Fibroblast of skin of left biceps (primary cell): Measurements from ENCODE around the gene NPY.
"Not testable (repeated sequence)": the region's sequence is repeated elsewhere in the genome, so short reads cannot be mapped to it uniquely, and the experiment has no call there.

ENCODE experiments used
- DNase-seq, 2 experiments: peaks; one replicate each; pipeline ENCODE4 v3.0.0-alpha.2; 2013; ENCODE audit warnings: low read depth in 2 of 2

The NPY gene

DNA sequence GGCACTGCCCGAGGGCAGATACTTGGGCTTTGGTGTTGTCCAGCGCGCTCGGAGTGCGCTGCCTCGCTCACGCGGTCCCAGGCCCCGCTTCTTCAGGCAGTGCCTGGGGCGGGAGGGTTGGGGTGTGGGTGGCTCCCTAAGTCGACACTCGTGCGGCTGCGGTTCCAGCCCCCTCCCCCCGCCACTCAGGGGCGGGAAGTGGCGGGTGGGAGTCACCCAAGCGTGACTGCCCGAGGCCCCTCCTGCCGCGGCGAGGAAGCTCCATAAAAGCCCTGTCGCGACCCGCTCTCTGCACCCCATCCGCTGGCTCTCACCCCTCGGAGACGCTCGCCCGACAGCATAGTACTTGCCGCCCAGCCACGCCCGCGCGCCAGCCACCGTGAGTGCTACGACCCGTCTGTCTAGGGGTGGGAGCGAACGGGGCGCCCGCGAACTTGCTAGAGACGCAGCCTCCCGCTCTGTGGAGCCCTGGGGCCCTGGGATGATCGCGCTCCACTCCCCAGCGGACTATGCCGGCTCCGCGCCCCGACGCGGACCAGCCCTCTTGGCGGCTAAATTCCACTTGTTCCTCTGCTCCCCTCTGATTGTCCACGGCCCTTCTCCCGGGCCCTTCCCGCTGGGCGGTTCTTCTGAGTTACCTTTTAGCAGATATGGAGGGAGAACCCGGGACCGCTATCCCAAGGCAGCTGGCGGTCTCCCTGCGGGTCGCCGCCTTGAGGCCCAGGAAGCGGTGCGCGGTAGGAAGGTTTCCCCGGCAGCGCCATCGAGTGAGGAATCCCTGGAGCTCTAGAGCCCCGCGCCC lies at the start of gene NPY:
TSS of gene NPY (plus strand) at position 294 of the 802 bp plus-strand sequence. CDS start 1,051 bp downstream, outside the sequence.
- no peak for DNase-seq

DNA sequence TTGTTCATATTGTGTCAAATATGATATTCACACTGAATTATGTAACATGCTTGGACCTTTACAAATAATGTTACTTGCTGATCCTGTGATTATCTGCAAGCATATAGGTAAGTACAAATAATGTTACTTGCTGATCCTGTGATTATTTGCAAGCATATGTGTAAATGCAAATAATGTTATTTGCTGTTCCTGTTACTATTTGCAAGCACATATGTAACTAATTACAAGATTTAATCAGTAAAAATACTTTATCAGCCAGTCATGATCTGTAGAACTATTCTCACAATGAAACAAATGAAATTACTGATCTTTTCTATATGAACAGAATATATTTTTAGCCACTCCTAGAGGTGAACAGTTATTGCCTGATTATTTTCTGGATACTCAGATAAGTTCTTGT lies 44.7 kb upstream of the NPY start:
- no peak for DNase-seq

DNA sequence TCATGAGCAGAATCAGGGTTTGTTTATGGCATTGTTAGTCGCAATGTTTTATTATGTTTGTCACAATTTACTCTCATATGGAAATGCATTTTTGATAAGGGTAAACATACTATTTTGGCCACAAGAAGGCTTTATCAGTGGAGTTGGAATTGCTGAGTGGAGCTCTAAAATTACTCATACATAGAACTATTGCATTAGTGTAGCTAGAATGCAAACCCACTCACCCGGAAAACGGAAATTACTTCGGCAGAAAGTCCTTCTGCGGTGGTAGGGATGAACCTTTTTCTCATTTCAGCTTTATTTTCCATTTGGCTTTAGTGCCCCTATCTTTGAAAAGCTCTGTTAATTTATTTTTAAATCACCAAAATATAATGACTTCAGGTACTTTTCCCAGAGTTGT lies 42.8 kb upstream of the NPY start:
- DNase-seq: no peak

GRCh38 chr7:24244554-24244953 lies 39.4 kb upstream of the NPY start:
- no peak for DNase-seq

GRCh38 chr7:24245362-24245761 lies 38.6 kb upstream of the NPY start:
- no peak for DNase-seq

DNA sequence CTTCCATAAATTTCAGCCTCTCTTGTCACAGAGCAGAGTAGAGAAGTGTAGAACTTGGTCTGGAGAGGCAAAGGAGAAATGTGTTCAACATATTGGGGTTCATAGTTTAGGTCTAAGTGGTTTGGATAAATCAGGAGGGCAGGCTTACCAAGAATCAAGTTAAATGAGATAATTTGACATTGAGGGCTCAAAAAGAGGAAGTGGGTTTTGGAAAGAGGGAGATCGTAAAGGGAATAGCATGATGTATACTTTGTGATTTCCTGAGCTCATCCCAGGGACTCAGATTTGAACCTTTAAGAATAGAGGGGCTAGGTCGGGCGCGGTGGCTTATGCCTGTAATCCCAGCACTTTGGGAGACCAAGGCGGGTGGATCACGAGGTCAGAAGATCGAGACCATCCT lies 34.7 kb upstream of the NPY start:
- DNase-seq: no peak

DNA sequence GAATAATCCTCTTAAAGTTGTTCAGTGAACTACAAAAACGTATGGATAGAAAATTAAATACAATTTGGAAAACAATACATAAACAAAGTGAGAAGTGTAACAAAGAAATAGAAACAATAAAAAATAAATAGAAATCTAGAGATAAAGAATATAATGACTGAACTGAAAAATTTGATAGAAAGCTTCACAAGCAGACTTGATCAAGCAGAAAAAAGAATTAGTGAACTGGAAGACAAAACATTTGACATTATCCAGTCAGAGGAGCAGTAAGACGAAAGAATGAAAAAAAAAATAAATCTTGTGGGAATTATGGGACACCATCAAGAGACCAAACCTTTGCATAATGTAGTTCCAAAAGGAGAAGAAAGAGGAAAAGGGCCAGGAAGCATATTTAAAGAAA lies 32.4 kb upstream of the NPY start:
- DNase-seq: no peak

GRCh38 chr7:24255139-24255538 lies 28.9 kb upstream of the NPY start:
- no peak for DNase-seq

DNA sequence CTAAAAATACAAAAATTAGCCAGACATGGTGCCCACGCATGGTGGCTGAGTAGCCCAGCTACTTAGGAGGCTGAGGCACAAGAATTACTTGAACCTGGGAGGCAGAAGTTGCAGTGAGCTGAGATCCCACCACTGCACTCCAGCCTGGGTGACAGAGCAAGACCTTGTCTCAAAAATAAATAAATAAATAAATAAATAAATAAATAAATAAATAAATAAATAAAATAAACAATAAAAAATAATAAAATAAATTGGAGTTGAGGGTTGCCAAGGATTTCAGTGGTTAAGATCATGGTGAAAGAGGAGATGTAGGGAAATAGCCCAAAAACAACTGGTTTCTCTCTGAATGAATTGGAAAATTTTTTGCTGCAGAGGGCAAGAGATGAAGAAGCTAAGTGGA lies 25.7 kb upstream of the NPY start:
- not testable (repeated sequence) for DNase-seq

- DNase-seq: no peak
Measured at GRCh38 chr7:24271938-24272337, 12.1 kb upstream of the NPY start.

DNA sequence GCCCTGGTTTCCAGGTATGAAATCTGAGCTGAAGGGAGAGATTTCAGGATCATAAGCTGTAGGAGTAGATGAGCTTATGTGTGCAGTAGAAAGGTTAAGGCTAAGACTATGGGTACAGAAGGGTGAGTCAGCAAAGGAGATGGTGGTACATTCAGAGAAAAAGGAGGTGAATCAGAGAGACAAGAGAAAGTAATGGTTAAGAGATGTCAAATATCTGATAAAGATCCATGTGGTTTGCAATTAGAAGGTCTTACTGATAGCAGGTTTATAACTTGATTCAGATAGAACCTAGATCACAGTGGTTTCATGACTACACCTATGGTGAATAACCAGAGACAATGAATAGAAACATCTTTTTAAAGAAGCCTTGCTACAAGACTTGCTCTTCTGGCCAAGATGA lies 4.5 kb upstream of the NPY start:
- no peak for DNase-seq

- no peak for DNase-seq
Measured at GRCh38 chr7:24283554-24283896, 465 bp upstream of the NPY start.

DNA sequence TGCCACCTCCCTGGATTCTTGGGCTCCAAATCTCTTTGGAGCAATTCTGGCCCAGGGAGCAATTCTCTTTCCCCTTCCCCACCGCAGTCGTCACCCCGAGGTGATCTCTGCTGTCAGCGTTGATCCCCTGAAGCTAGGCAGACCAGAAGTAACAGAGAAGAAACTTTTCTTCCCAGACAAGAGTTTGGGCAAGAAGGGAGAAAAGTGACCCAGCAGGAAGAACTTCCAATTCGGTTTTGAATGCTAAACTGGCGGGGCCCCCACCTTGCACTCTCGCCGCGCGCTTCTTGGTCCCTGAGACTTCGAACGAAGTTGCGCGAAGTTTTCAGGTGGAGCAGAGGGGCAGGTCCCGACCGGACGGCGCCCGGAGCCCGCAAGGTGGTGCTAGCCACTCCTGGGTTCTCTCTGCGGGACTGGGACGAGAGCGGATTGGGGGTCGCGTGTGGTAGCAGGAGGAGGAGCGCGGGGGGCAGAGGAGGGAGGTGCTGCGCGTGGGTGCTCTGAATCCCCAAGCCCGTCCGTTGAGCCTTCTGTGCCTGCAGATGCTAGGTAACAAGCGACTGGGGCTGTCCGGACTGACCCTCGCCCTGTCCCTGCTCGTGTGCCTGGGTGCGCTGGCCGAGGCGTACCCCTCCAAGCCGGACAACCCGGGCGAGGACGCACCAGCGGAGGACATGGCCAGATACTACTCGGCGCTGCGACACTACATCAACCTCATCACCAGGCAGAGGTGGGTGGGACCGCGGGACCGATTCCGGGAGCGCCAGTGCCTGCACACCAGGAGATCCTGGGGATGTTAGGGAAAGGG lies 913 bp downstream of the NPY start:
- DNase-seq: no peak

- no peak for DNase-seq
Measured at GRCh38 chr7:24290004-24290641, 6.1 kb downstream of the NPY start.

- DNase-seq: no peak
Measured at GRCh38 chr7:24291271-24291670, 7.3 kb downstream of the NPY start.

- DNase-seq: no peak
Measured at GRCh38 chr7:24297362-24297761, 13.4 kb downstream of the NPY start.

GRCh38 chr7:24298696-24299095 lies 14.7 kb downstream of the NPY start:
- DNase-seq: no peak

- DNase-seq: no peak
Measured at GRCh38 chr7:24299192-24299591, 15.2 kb downstream of the NPY start.

DNA sequence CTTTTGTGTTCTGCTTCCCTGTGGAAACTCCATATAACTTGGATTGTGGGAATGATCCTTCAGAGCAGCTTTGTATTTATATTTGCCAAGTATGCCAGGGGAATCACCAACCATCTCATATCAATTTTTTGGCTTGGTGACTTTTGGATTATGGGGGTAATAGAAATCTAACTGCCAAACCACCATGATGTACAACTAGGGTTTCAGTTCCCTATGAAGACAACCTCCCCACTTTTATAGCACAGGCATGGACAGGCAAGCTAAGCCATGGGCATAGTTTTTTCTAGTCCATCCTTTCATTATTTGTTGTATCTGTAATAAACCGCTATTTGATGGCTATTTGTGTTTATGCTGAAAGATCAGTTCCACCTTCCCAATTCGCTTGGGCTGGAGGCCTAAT lies 17.7 kb downstream of the NPY start:
- no peak for DNase-seq

- no peak for DNase-seq
Measured at GRCh38 chr7:24304494-24305095, 20.6 kb downstream of the NPY start.

GRCh38 chr7:24307326-24307725 lies 23.3 kb downstream of the NPY start:
- DNase-seq: no peak

GRCh38 chr7:24312588-24312987 lies 28.6 kb downstream of the NPY start:
- no peak for DNase-seq
